ENCODE measurements around the gene OR6S1.
"Not testable (repeated sequence)": the region's sequence is repeated elsewhere in the genome, so short reads cannot be mapped to it uniquely, and the experiment has no call there.

The OR6S1 gene

GRCh38 chr14:20667957-20668356 lies 26.5 kb upstream of the OR6S1 start:
- no peak for DNase-seq

- DNase-seq, result not testable (repeated sequence)
Observed at GRCh38 chr14:20666400-20666961, 25.0 kb upstream of the OR6S1 start.

GRCh38 chr14:20662968-20663732 lies 21.7 kb upstream of the OR6S1 start:
- peak; percentile 68 to 71 for DNase-seq

GRCh38 chr14:20661197-20661596 lies 19.7 kb upstream of the OR6S1 start:
- no peak for DNase-seq

- no peak for DNase-seq
Observed at GRCh38 chr14:20659813-20660395, 18.4 kb upstream of the OR6S1 start.

DNA sequence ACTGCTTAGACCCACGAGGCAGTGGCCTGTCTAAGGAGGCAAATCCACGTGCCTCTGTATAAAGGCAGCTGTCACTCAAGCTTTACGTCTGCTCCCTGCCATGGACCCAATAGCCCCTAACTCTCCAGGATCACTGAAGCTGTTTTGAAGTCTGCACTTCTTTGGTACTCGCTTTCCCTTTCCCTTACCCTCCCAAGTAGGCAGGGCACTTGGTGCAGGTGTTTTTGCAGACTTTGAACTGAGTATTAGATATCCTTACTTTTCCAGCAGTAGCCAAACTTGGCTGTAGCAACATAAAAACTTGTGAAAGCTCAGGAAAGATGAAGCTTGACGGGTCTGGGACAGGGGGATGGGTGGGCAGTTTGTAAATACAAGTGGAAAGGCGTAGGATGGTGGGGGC lies 17.8 kb upstream of the OR6S1 start:
- DNase-seq, result no peak

DNA sequence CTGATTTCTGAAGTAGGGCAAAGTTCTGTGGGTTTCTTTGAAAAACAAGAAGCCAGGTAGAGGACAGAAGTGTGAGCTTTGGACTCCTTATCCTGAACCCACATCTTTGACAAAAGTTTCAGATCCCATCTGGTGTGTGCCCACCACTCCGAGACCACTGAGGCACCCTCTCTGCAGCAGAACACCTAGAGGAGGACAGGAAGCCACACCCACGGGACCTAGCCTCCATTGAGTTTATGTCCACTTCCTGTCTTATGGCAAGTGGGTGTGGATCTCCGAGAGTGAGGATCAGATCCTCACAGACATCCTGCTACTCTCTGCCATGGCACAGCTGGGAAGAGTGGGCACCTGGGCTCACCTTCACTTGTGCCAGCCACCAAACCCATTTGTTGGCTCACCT lies 16.8 kb upstream of the OR6S1 start:
- DNase-seq, result no peak

DNA sequence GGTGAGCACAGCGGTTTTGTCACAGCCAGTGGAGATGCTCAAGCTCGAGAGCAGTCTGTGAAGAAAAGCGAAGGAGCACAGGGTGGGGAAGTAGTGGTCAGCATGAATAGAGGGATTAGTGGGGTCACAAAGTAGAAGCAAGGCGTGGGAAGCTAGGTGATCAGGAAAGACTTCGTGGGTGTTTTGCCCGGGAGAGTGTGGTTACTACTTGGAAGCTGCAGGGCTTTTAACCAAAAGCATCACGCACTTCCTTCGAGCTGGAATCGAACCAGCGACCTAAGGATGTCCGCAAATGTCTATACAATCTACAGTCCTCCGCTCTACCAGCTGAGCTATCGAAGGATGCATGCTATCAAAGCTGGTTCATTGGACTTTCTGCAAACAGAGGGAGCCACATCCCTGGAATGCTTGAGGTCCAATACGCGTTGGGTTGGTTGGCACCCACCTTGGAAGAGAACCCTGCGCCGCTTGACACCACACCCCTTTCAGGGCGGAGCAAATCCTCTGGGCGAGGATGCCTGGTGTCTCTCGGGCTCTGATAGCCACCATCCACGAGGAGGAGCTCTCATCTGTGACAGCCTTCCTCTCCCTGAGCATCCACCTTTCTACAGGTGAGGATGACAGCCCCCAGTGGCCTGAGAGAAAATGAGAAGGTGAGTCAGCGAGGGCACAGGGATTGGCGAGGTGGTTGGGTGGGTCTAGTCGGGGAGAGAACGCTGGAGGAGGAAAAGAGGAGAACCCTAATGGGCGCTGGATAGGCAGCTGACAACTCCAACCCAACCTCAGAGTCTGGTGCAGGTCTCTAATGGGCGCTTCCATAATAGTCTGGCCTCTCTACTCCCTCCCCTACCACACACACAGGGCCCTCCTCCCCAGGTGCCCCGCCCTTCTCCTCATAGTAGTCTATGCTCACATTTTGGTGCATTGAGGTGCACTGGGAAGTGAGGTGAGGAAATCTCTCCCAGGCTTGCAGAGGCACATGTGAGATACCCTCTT lies 16.0 kb upstream of the OR6S1 start:
- DNase-seq, result no peak

DNA sequence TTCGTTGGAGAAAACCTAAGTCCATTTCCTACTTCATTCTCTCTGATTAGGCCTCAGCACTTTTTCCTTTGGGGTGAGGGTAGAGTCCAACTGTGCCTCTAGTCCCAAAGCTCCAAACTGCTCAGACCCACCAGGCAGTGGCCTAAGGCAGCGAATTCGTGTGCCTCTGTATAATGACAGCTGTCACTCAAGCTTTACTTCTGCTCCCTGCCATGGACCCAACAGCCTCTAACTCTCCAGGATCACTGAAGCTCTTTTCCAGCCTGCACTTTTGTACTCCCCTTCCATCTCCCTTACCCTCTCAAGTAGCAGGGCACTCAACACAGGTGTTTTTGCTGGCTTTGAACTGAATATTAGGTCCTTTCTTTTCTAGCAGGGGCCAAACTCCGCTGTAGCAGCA lies 14.8 kb upstream of the OR6S1 start:
- no peak for DNase-seq

DNA sequence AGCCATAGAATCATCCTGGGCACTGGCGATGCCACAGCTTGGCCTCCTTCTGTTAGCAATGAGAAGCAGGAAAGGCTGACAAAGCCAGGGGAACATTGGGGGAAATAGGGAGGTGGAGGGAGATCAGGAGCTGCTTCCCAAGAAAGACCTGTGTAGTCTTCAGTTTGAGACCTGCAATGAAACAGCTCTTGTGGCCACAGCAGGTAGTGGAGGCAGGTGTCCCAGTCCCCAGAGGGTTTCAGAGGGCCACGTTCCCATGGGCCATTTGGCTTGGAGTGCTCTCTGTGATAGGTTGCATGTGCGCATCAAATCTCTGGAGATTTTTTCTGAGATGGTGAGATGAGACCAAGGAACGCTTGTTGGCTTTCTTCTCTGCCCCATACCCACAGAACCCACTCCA lies 14.4 kb upstream of the OR6S1 start:
- DNase-seq, result no peak

- no peak for DNase-seq
Observed at GRCh38 chr14:20652996-20653975, 11.8 kb upstream of the OR6S1 start.

DNA sequence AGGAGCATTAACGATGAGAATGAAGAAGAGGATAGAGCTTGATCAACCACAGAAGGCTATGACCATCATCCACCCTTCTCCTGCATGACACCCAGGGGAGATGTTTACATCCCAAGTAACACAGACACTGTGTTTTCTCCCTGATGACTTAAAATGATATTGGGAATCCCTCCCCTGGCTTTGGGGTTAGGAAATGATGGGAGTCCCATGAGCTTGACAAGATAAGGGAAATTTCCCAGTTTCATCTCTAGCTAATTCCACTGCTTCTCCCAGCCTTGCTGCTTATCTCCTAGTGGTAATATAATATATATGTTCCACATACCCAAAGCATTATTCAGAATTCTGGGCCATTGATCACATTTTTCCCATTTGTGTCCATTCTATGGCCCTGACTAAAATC lies 4.0 kb upstream of the OR6S1 start:
- DNase-seq, result no peak

DNA sequence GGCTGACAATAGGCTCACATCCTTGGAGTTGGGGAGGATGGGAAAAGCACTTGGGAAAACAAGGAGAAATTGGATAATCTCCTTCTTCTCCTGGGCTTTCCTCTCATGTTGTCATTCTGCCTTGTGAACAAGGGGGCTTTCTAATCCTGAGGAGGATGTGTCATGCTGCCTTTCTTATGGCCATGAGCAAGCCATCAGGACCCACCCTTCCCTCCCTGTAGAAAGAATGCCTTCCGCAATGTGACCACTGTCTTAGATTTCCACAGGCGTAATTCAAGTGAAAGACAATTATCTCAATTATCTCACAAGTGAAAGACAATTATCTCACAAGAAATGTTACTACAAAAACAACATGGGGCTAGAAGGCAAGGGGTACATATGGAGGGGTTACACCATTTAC lies 3.0 kb upstream of the OR6S1 start:
- no peak for DNase-seq

GRCh38 chr14:20642755-20643154 lies 1.3 kb upstream of the OR6S1 start:
- DNase-seq, result not testable (repeated sequence)

- no peak for DNase-seq
Observed at GRCh38 chr14:20642182-20642581, 691 bp upstream of the OR6S1 start.

GRCh38 chr14:20632831-20633691 lies 8.4 kb downstream of the OR6S1 start:
- peak; percentile 40 to 43 for DNase-seq

- DNase-seq, result no peak
Observed at GRCh38 chr14:20632448-20632830, 9.1 kb downstream of the OR6S1 start.

- DNase-seq, result no peak
Observed at GRCh38 chr14:20631880-20632389, 9.6 kb downstream of the OR6S1 start.

DNA sequence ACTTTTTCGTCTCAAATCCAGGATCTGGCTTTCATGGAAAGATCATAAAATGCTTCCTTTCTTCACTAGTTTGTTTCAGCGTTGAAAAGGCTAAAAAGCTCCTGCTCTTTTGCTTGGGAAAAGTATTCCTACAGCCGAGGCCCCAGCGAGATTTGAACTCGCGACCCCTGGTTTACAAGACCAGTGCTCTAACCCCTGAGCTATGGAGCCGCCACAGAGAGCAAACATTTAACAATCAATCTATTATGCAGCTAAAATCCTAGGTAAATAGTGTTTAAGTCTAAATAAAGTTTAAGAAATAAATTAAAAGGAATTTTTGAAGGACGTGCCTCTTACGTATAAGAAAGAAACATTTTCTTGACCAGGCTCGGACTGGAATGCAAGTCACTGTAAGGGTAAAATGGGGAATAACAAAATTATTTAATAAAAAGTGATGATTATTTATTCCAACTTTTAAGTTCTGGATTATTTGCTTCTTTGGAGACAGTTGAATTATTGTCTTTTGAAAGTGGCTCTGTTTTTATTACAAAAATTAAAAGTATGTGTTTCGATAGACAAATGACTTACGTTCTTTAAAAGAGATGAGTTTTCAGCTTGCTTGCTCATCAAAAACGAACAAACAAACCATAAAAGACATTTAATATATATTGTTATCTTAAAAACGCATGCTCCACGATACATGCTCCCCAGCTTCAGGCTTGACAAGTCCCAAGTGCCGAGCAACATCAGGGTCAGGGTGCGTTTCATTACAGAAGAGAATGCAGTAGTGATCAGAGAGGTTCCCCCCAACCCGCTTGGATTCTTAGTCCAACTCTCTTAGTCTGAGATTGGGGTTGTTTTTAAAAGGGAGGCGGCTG lies 10.2 kb downstream of the OR6S1 start:
- peak; percentile 35 to 42 for DNase-seq
